Naive B cell (primary cell): ENCODE measurements around the gene CCSER1. TPM values are rescaled to one million over a fixed set of nuclear protein-coding genes. Genes with fewer than 3 reads are reported as not detected.

Experiments used
- ATAC-seq, 2 donors: fragments of 150-1000 bp; cut with Tn5 transposase; 2 replicates each; pipeline ENCODE4 v1.10.0; 2021; ENCODE audit warnings: low read depth in 2 of 2, mild to moderate bottlenecking in 2 of 2, moderate library complexity in 2 of 2
- DNase-seq: peaks from one replicate; pipeline ENCODE4 v3.0.0; 2022
- H3K27ac Mint-ChIP-seq, 6 donors: one replicate each; pipeline ENCODE4 v1.8.0; 2020 to 2022; ENCODE audit warnings: mild to moderate bottlenecking in 6 of 6, mixed read lengths in 6 of 6, moderate library complexity in 5 of 6, inconsistent platforms in 2 of 6
- H3K27me3 Mint-ChIP-seq, 3 donors: one replicate each; pipeline ENCODE4 v1.8.0; 2021 to 2022; ENCODE audit warnings: mixed read lengths in 3 of 3, mild to moderate bottlenecking in 1 of 3
- H3K36me3 Mint-ChIP-seq, 2 donors: one replicate each; pipeline ENCODE4 v1.8.0; 2020 to 2022; ENCODE audit warnings: mixed read lengths in 2 of 2, inconsistent platforms in 1 of 2, mild to moderate bottlenecking in 1 of 2
- H3K4me1 Mint-ChIP-seq, 3 donors: one replicate each; pipeline ENCODE4 v1.8.0; 2020 to 2022; ENCODE audit warnings: mixed read lengths in 3 of 3, inconsistent platforms in 1 of 3, mild to moderate bottlenecking in 1 of 3, moderate library complexity in 1 of 3
- H3K4me3 Mint-ChIP-seq, 8 donors: one replicate each; pipeline ENCODE4 v1.8.0; 2020 to 2022; ENCODE audit warnings: mild to moderate bottlenecking in 8 of 8, mixed read lengths in 8 of 8, moderate library complexity in 8 of 8, inconsistent platforms in 2 of 8
- H3K9me3 Mint-ChIP-seq, 7 donors: one replicate each; pipeline ENCODE4 v1.8.0; 2020 to 2022; ENCODE audit warnings: mixed read lengths in 7 of 7, mild to moderate bottlenecking in 5 of 7, inconsistent platforms in 2 of 7, moderate library complexity in 1 of 7
- polyA plus RNA-seq, 6 donors: library from polyadenylated mRNA; unstranded; fragments of 300-500 nt; fragmentation: Illumina TruSeq; gene quantifications; one replicate each; pipeline ENCODE4 v1.2.3, GENCODE V29; 2021; ENCODE audit warnings: low read depth in 6 of 6

The CCSER1 gene
- polyA plus RNA-seq, 6 donors from 2014 or later: 4.4 to 16.4 (median 14.9) TPM; not detected in 1

DNA sequence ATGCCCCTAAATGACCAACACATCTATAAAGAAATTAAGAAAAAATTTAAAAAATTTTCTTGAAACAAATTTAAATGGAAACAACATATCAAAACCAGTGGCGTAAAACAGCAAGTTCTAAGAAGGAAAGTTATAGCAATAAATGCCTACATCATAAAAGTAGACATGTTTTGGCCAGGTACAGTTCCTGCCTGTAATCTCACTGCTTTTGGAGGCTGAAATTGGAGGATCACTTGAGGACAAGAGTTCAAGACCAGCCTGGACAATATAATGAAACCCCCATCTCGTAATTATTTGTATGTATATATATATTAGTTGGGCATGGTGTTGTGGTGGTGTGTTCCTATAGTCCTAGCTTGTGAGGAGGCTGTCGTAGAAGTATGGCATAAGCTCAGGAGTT is 1504.1 kb downstream of the CCSER1 start:
- ATAC-seq (no peak), DNase-seq (no peak)
- no peaks in the 10 kb centered on the region for H3K4me1 Mint-ChIP-seq
- H3K9me3 Mint-ChIP-seq: peaks cover 0 to 17% (median 13%) of the 10 kb centered on the region in 7 donors
- H3K4me3 Mint-ChIP-seq: no peak overlapping the region
- no peak overlapping the region for H3K27ac Mint-ChIP-seq
- H3K27me3 Mint-ChIP-seq: no peaks in the 10 kb centered on the region
- peaks cover 0 to 6% of the 10 kb centered on the region in 2 donors for H3K36me3 Mint-ChIP-seq

DNA sequence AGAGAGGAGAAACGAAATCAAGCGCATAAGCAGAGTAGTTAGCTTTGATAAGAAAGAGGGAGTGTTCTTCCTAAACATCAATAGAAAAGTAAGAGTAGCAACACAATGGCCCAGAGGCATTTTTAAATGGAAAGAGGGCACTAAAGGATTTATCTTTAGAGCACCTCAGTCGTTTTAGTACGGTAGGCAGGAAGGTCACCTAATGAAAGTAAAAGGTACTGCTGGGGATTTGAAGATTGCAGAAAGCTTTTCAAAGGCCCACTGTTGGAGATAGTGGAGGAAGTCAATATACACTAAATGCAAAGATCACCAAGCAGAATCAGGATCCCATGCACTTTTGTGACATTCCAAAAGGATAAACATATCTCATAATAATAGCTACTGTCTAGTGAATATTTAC is 1508.9 kb downstream of the CCSER1 start:
- Mint-ChIP-seq H3K27ac (no peak overlapping the region), H3K4me3 (no peak overlapping the region), H3K36me3 (no peaks in the 10 kb centered on the region), H3K4me1 (no peaks in the 10 kb centered on the region), H3K9me3 (peaks cover 0 to 5% (median 0%) of the 10 kb centered on the region in 7 donors), H3K27me3 (no peaks in the 10 kb centered on the region)
- no peak for DNase-seq
- ATAC-seq: no peak

Other genes with a start within 250 kb of the CCSER1 start
- gene MMRN1, start 232.5 kb upstream of the CCSER1 start, polyA plus RNA-seq: 1 to 10 TPM in 4 of 6 donors, under 1 TPM in 1, not detected in 1; 0.13 to 5.5 (median 1.6) TPM